Measurements from ENCODE around the gene PLCB4.

Gene PLCB4

GRCh38 chr20:9447182-9447581 lies 378.3 kb downstream of the PLCB4 start:
- no peak for TF ChIP-seq CTCF (IDR thresholded peaks at IDR 0.05; ENCODE audit: borderline replicate concordance, insufficient read depth, low read depth, low read length)
- H3K4me3 ChIP-seq (ENCODE audit: low read depth, low read length) = no peak overlapping the region

DNA sequence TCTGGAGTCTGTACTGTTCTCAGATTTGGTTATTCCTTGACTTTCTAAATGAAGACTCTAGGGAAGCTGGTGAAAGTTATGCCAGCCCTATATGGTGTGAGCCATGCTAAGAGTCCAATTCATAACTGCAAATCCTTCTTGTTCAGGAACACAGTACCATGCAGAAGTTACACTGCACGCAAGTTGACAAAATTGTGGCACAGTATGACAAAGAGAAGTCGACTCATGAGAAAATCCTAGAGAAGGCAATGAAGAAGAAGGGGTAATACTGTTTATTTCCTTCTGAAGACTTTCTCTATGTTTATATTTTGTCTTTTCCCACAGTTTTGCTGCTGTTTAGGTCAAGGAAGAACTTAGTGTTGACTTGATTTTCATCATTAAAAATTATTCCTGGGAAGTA lies 384.3 kb downstream of the PLCB4 start:
- no peak for TF ChIP-seq CTCF (IDR thresholded peaks at IDR 0.05; ENCODE audit: borderline replicate concordance, insufficient read depth, low read depth, low read length)
- H3K4me3 ChIP-seq (ENCODE audit: low read depth, low read length) = no peak overlapping the region

- no peak for TF ChIP-seq CTCF (IDR thresholded peaks at IDR 0.05; ENCODE audit: borderline replicate concordance, insufficient read depth, low read depth, low read length)
- H3K4me3 ChIP-seq (ENCODE audit: low read depth, low read length) = no peak overlapping the region
These were observed 385.9 kb downstream of the PLCB4 start for GRCh38 chr20:9454791-9455190.

DNA sequence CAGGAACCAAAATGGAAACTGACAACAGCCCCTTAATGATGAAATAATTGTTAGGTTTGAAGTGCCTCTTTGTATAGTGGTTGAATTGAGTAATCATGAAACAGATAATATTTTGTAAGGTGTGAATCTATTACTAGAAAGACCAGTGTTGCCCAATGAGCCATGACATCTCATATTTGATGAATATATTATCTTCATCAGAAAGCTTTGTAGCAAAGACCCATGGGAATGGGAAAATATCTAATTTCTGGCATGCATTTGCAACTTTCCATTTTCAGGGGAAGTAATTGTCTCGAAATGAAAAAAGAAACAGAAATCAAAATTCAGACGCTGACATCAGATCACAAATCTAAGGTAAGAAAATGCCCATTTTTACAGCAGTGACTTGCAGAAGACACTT lies 388.2 kb downstream of the PLCB4 start:
- H3K4me3 ChIP-seq (ENCODE audit: low read depth, low read length) = no peak overlapping the region
- TF ChIP-seq CTCF (IDR thresholded peaks at IDR 0.05; ENCODE audit: borderline replicate concordance, insufficient read depth, low read depth, low read length) = no peak

GRCh38 chr20:9458138-9458796 lies 389.4 kb downstream of the PLCB4 start:
- TF ChIP-seq CTCF (IDR thresholded peaks at IDR 0.05; ENCODE audit: borderline replicate concordance, insufficient read depth, low read depth, low read length) = peak; percentile 49; the same call in 1 of the 2 replicates
- H3K4me3 ChIP-seq (ENCODE audit: low read depth, low read length) = no peak overlapping the region

GRCh38 chr20:9460518-9460917 lies 391.6 kb downstream of the PLCB4 start:
- no peak for TF ChIP-seq CTCF (IDR thresholded peaks at IDR 0.05; ENCODE audit: borderline replicate concordance, insufficient read depth, low read depth, low read length)
- no peak overlapping the region for H3K4me3 ChIP-seq (ENCODE audit: low read depth, low read length)

GRCh38 chr20:9467995-9468394 lies 399.1 kb downstream of the PLCB4 start:
- TF ChIP-seq CTCF (IDR thresholded peaks at IDR 0.05; ENCODE audit: borderline replicate concordance, insufficient read depth, low read depth, low read length) = peak; percentile 62
- H3K4me3 ChIP-seq (ENCODE audit: low read depth, low read length) = no peak overlapping the region

Data from GM12875 (cell line).